D341Med (cell line): Measurements from ENCODE around the gene HM13.
"Not testable (repeated sequence)": the region's sequence is repeated elsewhere in the genome, so short reads cannot be mapped to it uniquely, and the experiment has no call there.

Source experiments
- DNase-seq: peaks from one replicate; pipeline ENCODE4 v3.0.0; 2012; ENCODE audit warnings: low spot score

Gene HM13

GRCh38 chr20:31612271-31612640 is 98.0 kb downstream of the HM13 start:
- not testable (repeated sequence) for DNase-seq

- DNase-seq, result no peak
These were observed 101.2 kb downstream of the HM13 start for GRCh38 chr20:31615416-31615815.

GRCh38 chr20:31617432-31618104 is 103.3 kb downstream of the HM13 start:
- no peak for DNase-seq
